Embryonic facial prominence (tissue), 1 donor: ENCODE results near the gene KLK7.

Source experiments
- DNase-seq: peaks from one replicate; pipeline ENCODE4 v3.0.0-alpha.2; 2016; ENCODE audit errors: extremely low spot score

KLK7 gene

GRCh38 chr19:50932018-50932689 is 51.6 kb downstream of the KLK7 start:
- DNase-seq = no peak

DNA sequence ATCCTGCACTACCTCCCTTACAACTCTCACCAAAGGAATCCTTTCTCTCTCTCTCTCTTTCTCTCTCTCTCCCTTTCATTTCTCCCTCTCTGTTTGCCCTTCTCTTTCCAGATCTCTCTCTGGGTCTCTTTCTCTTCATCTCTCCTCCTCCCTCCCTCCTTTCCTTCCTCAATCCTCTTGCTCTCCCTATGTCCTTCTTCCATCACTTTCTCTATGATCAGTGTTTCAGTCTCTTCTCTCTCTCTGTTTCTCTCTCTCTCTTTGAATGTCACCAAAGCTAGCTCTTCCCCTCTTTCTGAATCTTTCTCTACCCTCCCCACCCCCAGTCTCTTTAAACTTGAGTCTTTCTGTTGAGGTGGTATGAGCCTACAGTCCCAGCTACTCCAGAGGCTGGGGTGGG is 52.7 kb downstream of the KLK7 start:
- DNase-seq = no peak

- no peak for DNase-seq
Measured at GRCh38 chr19:50928831-50929230, 54.9 kb downstream of the KLK7 start.
